IPS DF 6.9 (cell line): ENCODE results near the gene RET.

Experiments
- DNase-seq: peaks from one replicate; pipeline ENCODE4 v3.0.0-alpha.2; 2013; ENCODE audit warnings: low read depth, low spot score
- H3K27ac ChIP-seq: one replicate; pipeline ENCODE4 v1.5.1; 2013; ENCODE audit warnings: low read length, control low read depth
- H3K27me3 ChIP-seq: 2 replicates; pipeline ENCODE4 v1.6.1; 2013; ENCODE audit warnings: mild to moderate bottlenecking, low read length; ENCODE audit not compliant: control insufficient read depth, insufficient read depth
- H3K36me3 ChIP-seq: 2 replicates; pipeline ENCODE4 v1.6.1; 2013; ENCODE audit warnings: low read length; ENCODE audit not compliant: control insufficient read depth, insufficient read depth
- H3K4me1 ChIP-seq: 2 replicates; pipeline ENCODE4 v1.6.1; 2013; ENCODE audit warnings: low read length; ENCODE audit not compliant: control insufficient read depth, insufficient read depth
- H3K4me3 ChIP-seq: 2 replicates; pipeline ENCODE4 v1.5.1; 2013; ENCODE audit warnings: mild to moderate bottlenecking, low read length
- H3K9me3 ChIP-seq: 2 replicates; pipeline ENCODE4 v1.6.1; 2013; ENCODE audit warnings: low read length, inconsistent platforms; ENCODE audit not compliant: control insufficient read depth, insufficient read depth
- WGBS: extraction: QIAGEN DNeasy Blood & Tissue Kit; methylation state at CpG from one replicate; pipeline ENCODE4 v1.1.7; 2013; ENCODE audit warnings: mixed read lengths, missing lambda C conversion rate; ENCODE audit not compliant: insufficient read length, insufficient coverage; 5-methylcytosine and 5-hydroxymethylcytosine counted together

Gene RET

GRCh38 chr10:43055217-43055616 lies 21.7 kb upstream of the RET start:
- H3K27ac ChIP-seq, result no peak overlapping the region
- no peaks in the 10 kb centered on the region for H3K27me3 ChIP-seq
- no peaks in the 10 kb centered on the region for H3K36me3 ChIP-seq
- H3K4me1 ChIP-seq, result no peaks in the 10 kb centered on the region; the same call in 1 of the 2 replicates
- DNase-seq, result no peak
- H3K4me3 ChIP-seq, result no peak overlapping the region
- H3K9me3 ChIP-seq, result no peaks in the 10 kb centered on the region
- WGBS, result no CpG with 5 or more reads among the region's 3 CpGs

- Histone ChIP-seq H3K36me3 (no peaks in the 10 kb centered on the region), H3K4me1 (no peaks in the 10 kb centered on the region; the same call in 1 of the 2 replicates), H3K4me3 (no peak overlapping the region), H3K9me3 (no peaks in the 10 kb centered on the region), H3K27me3 (no peaks in the 10 kb centered on the region), H3K27ac (no peak overlapping the region)
- DNase-seq, result no peak
- WGBS, result no CpG with 5 or more reads among the region's 2 CpGs
Observed at GRCh38 chr10:43055991-43056567, 20.8 kb upstream of the RET start.

- no peak overlapping the region for H3K27ac ChIP-seq
- no peak overlapping the region for H3K4me3 ChIP-seq
- H3K4me1 ChIP-seq, result no peaks in the 10 kb centered on the region; the same call in 1 of the 2 replicates
- no CpG with 5 or more reads among the region's 5 CpGs for WGBS
- H3K27me3 ChIP-seq, result no peaks in the 10 kb centered on the region
- DNase-seq, result no peak
- no peaks in the 10 kb centered on the region for H3K9me3 ChIP-seq
- no peaks in the 10 kb centered on the region for H3K36me3 ChIP-seq
Observed at GRCh38 chr10:43056568-43057011, 20.3 kb upstream of the RET start.

GRCh38 chr10:43057231-43057711 lies 19.6 kb upstream of the RET start:
- no CpG with 5 or more reads among the region's 7 CpGs for WGBS
- no peak for DNase-seq
- Histone ChIP-seq H3K27me3 (no peaks in the 10 kb centered on the region), H3K36me3 (no peaks in the 10 kb centered on the region), H3K4me3 (no peak overlapping the region), H3K9me3 (no peaks in the 10 kb centered on the region), H3K4me1 (no peaks in the 10 kb centered on the region; the same call in 1 of the 2 replicates), H3K27ac (no peak overlapping the region)

- WGBS, result no CpG with 5 or more reads among the region's 9 CpGs
- Histone ChIP-seq H3K9me3 (no peaks in the 10 kb centered on the region), H3K4me3 (no peak overlapping the region), H3K27ac (no peak overlapping the region), H3K27me3 (no peaks in the 10 kb centered on the region), H3K36me3 (no peaks in the 10 kb centered on the region), H3K4me1 (no peaks in the 10 kb centered on the region; the same call in 1 of the 2 replicates)
- no peak for DNase-seq
Observed at GRCh38 chr10:43057831-43058340, 19.0 kb upstream of the RET start.

- Histone ChIP-seq H3K4me3 (no peak overlapping the region), H3K36me3 (no peaks in the 10 kb centered on the region), H3K27ac (no peak overlapping the region), H3K27me3 (no peaks in the 10 kb centered on the region), H3K9me3 (no peaks in the 10 kb centered on the region), H3K4me1 (no peaks in the 10 kb centered on the region; the same call in 1 of the 2 replicates)
- WGBS, result no CpG with 5 or more reads among the region's 13 CpGs
- no peak for DNase-seq
Observed at GRCh38 chr10:43058716-43059335, 18.0 kb upstream of the RET start.

- no peak for DNase-seq
- no CpG with 5 or more reads among the region's 6 CpGs for WGBS
- Histone ChIP-seq H3K4me3 (no peak overlapping the region), H3K9me3 (no peaks in the 10 kb centered on the region), H3K4me1 (no peaks in the 10 kb centered on the region; the same call in 1 of the 2 replicates), H3K36me3 (no peaks in the 10 kb centered on the region), H3K27me3 (no peaks in the 10 kb centered on the region), H3K27ac (no peak overlapping the region)
Observed at GRCh38 chr10:43059336-43059720, 17.5 kb upstream of the RET start.

- Histone ChIP-seq H3K27ac (no peak overlapping the region), H3K27me3 (no peaks in the 10 kb centered on the region), H3K4me3 (no peak overlapping the region), H3K9me3 (no peaks in the 10 kb centered on the region), H3K36me3 (no peaks in the 10 kb centered on the region), H3K4me1 (no peaks in the 10 kb centered on the region; the same call in 1 of the 2 replicates)
- no CpG with 5 or more reads among the region's 7 CpGs for WGBS
- no peak for DNase-seq
Observed at GRCh38 chr10:43059828-43060227, 17.0 kb upstream of the RET start.

- WGBS, result no CpG with 5 or more reads among the region's 6 CpGs
- H3K27ac ChIP-seq, result no peak overlapping the region
- DNase-seq, result no peak
Observed at GRCh38 chr10:43060291-43060690, 16.6 kb upstream of the RET start.

GRCh38 chr10:43061331-43061730 lies 15.5 kb upstream of the RET start:
- Histone ChIP-seq H3K9me3 (no peaks in the 10 kb centered on the region), H3K36me3 (no peaks in the 10 kb centered on the region), H3K4me3 (no peak overlapping the region), H3K27me3 (no peaks in the 10 kb centered on the region), H3K4me1 (no peaks in the 10 kb centered on the region; the same call in 1 of the 2 replicates), H3K27ac (no peak overlapping the region)
- WGBS, result no CpG with 5 or more reads among the region's 8 CpGs
- DNase-seq, result no peak

More at GRCh38 chr10:43060291-43060690, 16.6 kb upstream of the RET start:
- Histone ChIP-seq H3K27me3 (no peaks in the 10 kb centered on the region), H3K4me3 (no peak overlapping the region), H3K9me3 (no peaks in the 10 kb centered on the region), H3K4me1 (no peaks in the 10 kb centered on the region; the same call in 1 of the 2 replicates), H3K36me3 (no peaks in the 10 kb centered on the region)
